ENCODE data around the gene DHRS3. TPM values are rescaled to one million over a fixed set of nuclear protein-coding genes. Genes with fewer than 3 reads are reported as not detected.

Gene DHRS3
- total and polyA plus RNA-seq, 2 of the 13 experiments (the other 11 are each of a cell fraction or from before 2014, with no cell fraction given): 48.5 to 90.5 TPM

- TF ChIP-seq TCF7 (IDR thresholded peaks at IDR 0.05; ENCODE audit: low read depth) (no peak), KDM1A (CRISPR knock-in tag; IDR thresholded peaks at IDR 0.05) (peak; percentile 62; the same call in 1 of the 2 replicates), ZNF556 (CRISPR knock-in tag; IDR thresholded peaks at IDR 0.05; ENCODE audit: borderline replicate concordance) (no peak), HNRNPLL (IDR thresholded peaks at IDR 0.05; ENCODE audit: low read depth, low read length, poor library complexity, severe bottlenecking) (peak; percentile 29), STAT5B (CRISPR knock-in tag; IDR thresholded peaks at IDR 0.05) (0 out of 2 replicates have a peak, but pooled peaks have one; percentile 12), RFX3 (CRISPR knock-in tag; IDR thresholded peaks at IDR 0.05) (no peak), ZNF564 (CRISPR knock-in tag; IDR thresholded peaks at IDR 0.05) (0 out of 2 replicates have a peak, but pooled peaks have one; percentile 44), SAP130 (CRISPR knock-in tag; IDR thresholded peaks at IDR 0.05; ENCODE audit: low read depth) (peak; percentile 29), ZNF350 (CRISPR knock-in tag; IDR thresholded peaks at IDR 0.05; ENCODE audit: borderline replicate concordance, low read depth) (no peak), ZMYM3 (CRISPR knock-in tag; IDR thresholded peaks at IDR 0.05) (peak; percentile 68; the same call in 1 of the 2 replicates), YEATS4 (CRISPR knock-in tag; IDR thresholded peaks at IDR 0.05; ENCODE audit: borderline replicate concordance) (peak; percentile 53; the same call in 1 of the 2 replicates), ZNF737 (CRISPR knock-in tag; IDR thresholded peaks at IDR 0.05; ENCODE audit: borderline replicate concordance) (no peak), SMAD1 (CRISPR knock-in tag; IDR thresholded peaks at IDR 0.05; ENCODE audit: borderline replicate concordance, low read depth) (no peak), PRMT3 (CRISPR knock-in tag; IDR thresholded peaks at IDR 0.05; ENCODE audit: borderline replicate concordance, low read depth) (no peak), MED1 (CRISPR knock-in tag; IDR thresholded peaks at IDR 0.05) (peak; percentile 39), GATAD2A (CRISPR knock-in tag; IDR thresholded peaks at IDR 0.05) (peak; percentile 56; the same call in 1 of the 2 replicates), RBFOX2 (IDR thresholded peaks at IDR 0.05; ENCODE audit: low read depth, low read length) (peak; percentile 64), HMGXB3 (CRISPR knock-in tag; IDR thresholded peaks at IDR 0.05; ENCODE audit: borderline replicate concordance) (no peak), BRCA1 (CRISPR knock-in tag; IDR thresholded peaks at IDR 0.05) (0 out of 2 replicates have a peak, but pooled peaks have one; percentile 19), PRPF4 (IDR thresholded peaks at IDR 0.05; ENCODE audit: low read depth, low read length, poor library complexity, severe bottlenecking) (no peak), ZFP1 (CRISPR knock-in tag; IDR thresholded peaks at IDR 0.05) (no peak), TBX2 (CRISPR knock-in tag; IDR thresholded peaks at IDR 0.05; ENCODE audit: borderline replicate concordance) (peak; percentile 1; the same call in 1 of the 2 replicates), ZNF577 (CRISPR knock-in tag; IDR thresholded peaks at IDR 0.05; ENCODE audit: borderline replicate concordance, low read depth) (no peak), ZBTB7B (CRISPR knock-in tag; IDR thresholded peaks at IDR 0.05) (peak; percentile 52; the same call in 1 of the 2 replicates), ZNF121 (CRISPR knock-in tag; IDR thresholded peaks at IDR 0.05) (peak; percentile 97)
- TF ChIP-seq, protein P1, sequence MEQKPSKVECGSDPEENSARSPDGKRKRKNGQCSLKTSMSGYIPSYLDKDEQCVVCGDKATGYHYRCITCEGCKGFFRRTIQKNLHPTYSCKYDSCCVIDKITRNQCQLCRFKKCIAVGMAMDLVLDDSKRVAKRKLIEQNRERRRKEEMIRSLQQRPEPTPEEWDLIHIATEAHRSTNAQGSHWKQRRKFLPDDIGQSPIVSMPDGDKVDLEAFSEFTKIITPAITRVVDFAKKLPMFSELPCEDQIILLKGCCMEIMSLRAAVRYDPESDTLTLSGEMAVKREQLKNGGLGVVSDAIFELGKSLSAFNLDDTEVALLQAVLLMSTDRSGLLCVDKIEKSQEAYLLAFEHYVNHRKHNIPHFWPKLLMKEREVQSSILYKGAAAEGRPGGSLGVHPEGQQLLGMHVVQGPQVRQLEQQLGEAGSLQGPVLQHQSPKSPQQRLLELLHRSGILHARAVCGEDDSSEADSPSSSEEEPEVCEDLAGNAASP (CRISPR knock-in tag; IDR thresholded peaks at IDR 0.05; ENCODE audit: borderline replicate concordance): 0 out of 2 replicates have a peak, but pooled peaks have one; percentile 5
These were observed 78.1 kb downstream of the DHRS3 start (continued) for GRCh38 chr1:12539705-12540579.
